ENCODE measurements around the gene PPFIBP1.

GRCh38 chr12:27560126-27560525 lies 36.1 kb downstream of the PPFIBP1 start:
- TF ChIP-seq RFX5 (IDR thresholded peaks at IDR 0.05; ENCODE audit: low read length) (no peak), CTCF (IDR thresholded peaks at IDR 0.05) (no peak), EP300 (IDR thresholded peaks at IDR 0.05; ENCODE audit: borderline replicate concordance in 1 of 2, low read depth in 1 of 2, low read length in 1 of 2) (no peak), SIN3A (IDR thresholded peaks at IDR 0.05; ENCODE audit: borderline replicate concordance, low read depth, low read length) (no peak), JUND (IDR thresholded peaks at IDR 0.05) (no peak), MAX (IDR thresholded peaks at IDR 0.05; ENCODE audit: low read depth) (no peak), TAF1 (IDR thresholded peaks at IDR 0.05; ENCODE audit: borderline replicate concordance, low read depth, low read length) (no peak)

Measured in SK-N-SH (cell line).